LHCN-M2 (cell line): ENCODE results near the gene RMDN2. TPM values are rescaled to one million over a fixed set of nuclear protein-coding genes. Genes with fewer than 3 reads are reported as not detected.
A peak's percentile ranks its signal among the peaks of the same experiment; 100 is the strongest.

Experiments
- DNase-seq: peaks from one replicate; pipeline ENCODE4 v3.0.0-alpha.2; 2012; ENCODE audit warnings: low read depth
- total RNA-seq: library from RNA; depleted of rRNA; stranded (reverse); fragments of >200 nt; gene quantifications from 2 replicates; pipeline ENCODE4 v1.2.3, GENCODE V29; 2014

Gene RMDN2
- total RNA-seq, 1 experiment from 2014 or later: 6.5 TPM

GRCh38 chr2:37897511-37897910 lies 27.6 kb upstream of the RMDN2 start:
- DNase-seq: no peak

GRCh38 chr2:37898448-37898847 lies 26.6 kb upstream of the RMDN2 start:
- DNase-seq: no peak

GRCh38 chr2:37902991-37903390 lies 22.1 kb upstream of the RMDN2 start:
- no peak for DNase-seq

GRCh38 chr2:37904425-37904824 lies 20.7 kb upstream of the RMDN2 start:
- DNase-seq: no peak

- no peak for DNase-seq
These were observed 20.1 kb upstream of the RMDN2 start for GRCh38 chr2:37904993-37905392.

GRCh38 chr2:37906131-37906530 lies 19.0 kb upstream of the RMDN2 start:
- no peak for DNase-seq

GRCh38 chr2:37907501-37908225 lies 17.4 kb upstream of the RMDN2 start:
- DNase-seq: no peak

GRCh38 chr2:37911296-37911873 lies 13.7 kb upstream of the RMDN2 start:
- no peak for DNase-seq

GRCh38 chr2:37912056-37912455 lies 13.0 kb upstream of the RMDN2 start:
- DNase-seq: peak; percentile 18

GRCh38 chr2:37912616-37913015 lies 12.5 kb upstream of the RMDN2 start:
- DNase-seq: no peak

- no peak for DNase-seq
These were observed 10.7 kb upstream of the RMDN2 start for GRCh38 chr2:37914340-37914739.

- DNase-seq: no peak
These were observed 9.3 kb upstream of the RMDN2 start for GRCh38 chr2:37915773-37916172.

- DNase-seq: peak; percentile 48
These were observed 8.5 kb upstream of the RMDN2 start for GRCh38 chr2:37916512-37917082.

- no peak for DNase-seq
These were observed 7.5 kb upstream of the RMDN2 start for GRCh38 chr2:37917281-37918228.

- DNase-seq: no peak
These were observed 6.3 kb upstream of the RMDN2 start for GRCh38 chr2:37918742-37919186.

GRCh38 chr2:37919631-37920032 lies 5.5 kb upstream of the RMDN2 start:
- no peak for DNase-seq

- peak; percentile 19 for DNase-seq
These were observed 4.5 kb upstream of the RMDN2 start for GRCh38 chr2:37920570-37920969.

- DNase-seq: no peak
These were observed 3.3 kb upstream of the RMDN2 start for GRCh38 chr2:37921781-37922180.

- DNase-seq: no peak
These were observed 1.6 kb upstream of the RMDN2 start for GRCh38 chr2:37923308-37924055.

- no peak for DNase-seq
These were observed 1.5 kb downstream of the RMDN2 start for GRCh38 chr2:37926635-37927034.

- no peak for DNase-seq
These were observed 3.3 kb downstream of the RMDN2 start for GRCh38 chr2:37928377-37928776.
